GM12872 (cell line): ENCODE data around the gene TSR3.

Experiments
- CTCF ChIP-seq: IDR thresholded peaks from 3 replicates; pipeline ENCODE4 v1.5.1; 2011; ENCODE audit warnings: low read depth, mild to moderate bottlenecking, low read length, moderate library complexity; ENCODE audit not compliant: insufficient read depth

The TSR3 gene

GRCh38 chr16:1356061-1356900 lies 4.6 kb upstream of the TSR3 start:
- no peak for TF ChIP-seq CTCF

DNA sequence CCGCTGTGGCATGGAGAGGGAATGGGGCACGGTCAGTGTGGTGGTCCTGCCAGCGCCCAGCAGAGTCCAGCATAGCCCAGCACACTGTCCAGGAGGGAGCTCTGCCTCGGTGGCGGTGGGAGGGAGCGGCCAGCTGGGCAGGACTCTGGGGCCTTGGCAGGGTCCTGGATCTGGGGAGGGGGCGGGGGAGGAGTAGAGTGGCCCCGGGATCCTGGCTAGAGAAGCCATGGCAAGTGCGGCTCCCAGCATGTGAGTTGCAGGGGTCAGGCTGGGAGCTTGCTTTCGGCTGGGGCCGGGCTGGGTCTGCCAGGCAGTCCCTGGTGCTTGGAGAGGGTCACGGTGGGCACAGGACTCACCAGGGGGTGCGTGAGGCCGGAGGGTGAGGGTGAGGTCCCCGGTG lies 3.9 kb upstream of the TSR3 start:
- TF ChIP-seq CTCF: no peak

DNA sequence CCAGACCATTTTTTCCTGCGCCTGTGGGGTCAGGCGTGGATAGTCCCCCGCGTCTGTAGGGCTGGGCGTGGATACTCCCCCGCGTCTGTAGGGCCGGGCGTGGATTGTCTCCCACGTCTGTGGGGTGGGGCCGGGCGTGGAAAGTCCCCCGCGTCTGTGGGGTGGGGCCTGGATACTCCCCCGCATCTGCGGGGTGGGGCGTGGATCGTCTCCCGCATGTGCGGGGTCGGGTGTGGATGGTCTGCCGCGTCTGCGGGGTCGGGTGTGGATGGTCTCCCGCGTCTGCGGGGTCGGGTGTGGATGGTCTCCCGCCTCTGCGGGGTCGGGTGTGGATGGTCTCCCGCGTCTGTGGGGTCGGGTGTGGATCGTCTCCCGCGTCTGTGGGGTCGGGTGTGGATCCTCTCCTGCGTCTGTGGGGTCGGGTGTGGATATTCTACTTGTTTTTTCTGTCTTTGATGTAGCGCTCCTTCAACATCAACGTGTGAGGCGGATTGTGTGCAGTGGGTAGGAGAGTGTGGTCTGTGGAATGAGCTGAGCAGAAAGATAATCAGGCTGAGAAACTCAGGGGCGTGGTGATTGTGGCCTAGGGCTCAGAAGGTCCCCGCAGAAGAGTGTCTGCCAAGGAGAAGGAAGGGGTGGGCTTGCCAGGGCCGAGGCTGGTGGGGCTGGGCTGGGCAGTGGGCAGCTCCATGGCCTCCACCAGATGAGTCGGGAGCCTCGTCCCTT lies 3.3 kb upstream of the TSR3 start:
- TF ChIP-seq CTCF: no peak

- TF ChIP-seq CTCF: no peak
These were observed 480 bp downstream of the TSR3 start for GRCh38 chr16:1351215-1351581.

DNA sequence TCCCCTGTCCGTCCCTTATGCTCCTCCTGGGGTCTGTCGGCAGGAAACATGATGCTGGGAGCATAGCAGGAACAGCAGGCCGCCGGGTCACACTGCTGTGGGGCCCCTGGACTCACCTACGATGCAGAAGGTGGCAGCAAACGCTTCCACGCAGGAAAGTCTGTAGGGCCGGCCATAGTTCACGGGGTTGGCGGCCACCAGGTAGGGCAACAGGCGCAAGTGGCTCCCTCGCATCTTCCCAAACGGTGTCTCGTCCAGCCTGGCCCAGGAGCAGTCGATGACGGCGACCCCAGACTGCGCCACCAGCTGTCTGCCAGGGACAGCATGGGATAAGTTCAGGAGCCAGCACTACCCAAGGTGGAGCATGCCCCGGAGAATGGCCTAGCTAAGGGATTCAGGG lies 987 bp downstream of the TSR3 start:
- no peak for TF ChIP-seq CTCF

GRCh38 chr16:1349951-1350350 lies 1.7 kb downstream of the TSR3 start:
- TF ChIP-seq CTCF: no peak

- TF ChIP-seq CTCF: no peak
These were observed 2.3 kb downstream of the TSR3 start for GRCh38 chr16:1349351-1349750.
